Breast epithelium (tissue), 3 donors: ENCODE results near the gene GALM.

Experiments used
- CTCF ChIP-seq, 3 donors: fragments of 450-650 bp; IDR thresholded peaks; one replicate each; pipeline ENCODE4 v1.5.1; 2016 to 2017; ENCODE audit warnings: antibody characterized with exemption in 3 of 3, mild to moderate bottlenecking in 3 of 3, moderate library complexity in 3 of 3
- POLR2A ChIP-seq: fragments of 450-650 bp; IDR thresholded peaks from one replicate; pipeline ENCODE4 v1.6.1; 2016; ENCODE audit warnings: antibody characterized with exemption, mild to moderate bottlenecking, moderate library complexity
- POLR2AphosphoS5 ChIP-seq, 3 donors: sonication (generic); formaldehyde crosslinking; IDR thresholded peaks; one replicate each; pipeline ENCODE4 v1.6.1; 2017; ENCODE audit warnings: antibody characterized with exemption in 3 of 3

GRCh38 chr2:38652431-38653273, 13.3 kb upstream of the GALM start:
- TF ChIP-seq CTCF (IDR thresholded peaks at IDR 0.05) = no peak
- no peak for TF ChIP-seq POLR2AphosphoS5 (IDR thresholded peaks at IDR 0.05)
- no peak for TF ChIP-seq POLR2A
